Endothelial cell of umbilical vein (primary cell): ENCODE data around the gene TFAP2E. TPM values are rescaled to one million over a fixed set of nuclear protein-coding genes. Genes with fewer than 3 reads are reported as not detected.

Experiments used
- BruUV-seq: library from RNA; stranded (reverse); fragments of 400-500 nt; replicated peaks from 2 replicates; lab custom pipeline; 2021; lab: Mats Ljungman, UMichigan
- CTCF ChIA-PET: fragments of 300-600, 350-600 bp; sonication (Branson Sonifier 250); formaldehyde crosslinking; loops from one replicate; lab custom pipeline; 2021; ENCODE audit warnings: antibody characterized with exemption, inconsistent platforms; lab: Charles Lee
- POLR2A ChIA-PET: fragments of 300-600, 350-600 bp; sonication (Branson Sonifier 250); formaldehyde crosslinking; loops from one replicate; lab custom pipeline; 2021; ENCODE audit warnings: antibody characterized with exemption, inconsistent platforms; lab: Charles Lee
- DNase-seq: peaks from one replicate; pipeline ENCODE4 v3.0.0-alpha.2; 2011; ENCODE audit warnings: low read depth, low spot score
- FAIRE-seq: peaks from 2 replicates; lab custom pipeline; 2011; peaks lifted over from hg19 to GRCh38; lab: Jason Lieb, UNC
- H2AFZ ChIP-seq: 2 replicates; pipeline ENCODE4 v1.6.0; 2012; ENCODE audit warnings: low read depth, low read length, control low read depth, inconsistent platforms
- H3K27ac ChIP-seq: 2 replicates; pipeline ENCODE4 v1.5.1; 2011; ENCODE audit warnings: low read depth, mild to moderate bottlenecking, control low read depth, low read length, moderate library complexity; ENCODE audit not compliant: insufficient read depth
- H3K27me3 ChIP-seq, 2 experiments: 2 replicates each; pipeline versions ENCODE4 v1.6.0 to v1.6.1; 2011; ENCODE audit warnings: low read length in 2 of 2, mixed read lengths in 1 of 2; ENCODE audit not compliant: control insufficient read depth in 2 of 2, insufficient read depth in 2 of 2
- H3K36me3 ChIP-seq, 2 experiments: 2 replicates in 1 of 2; 3 replicates in 1 of 2; pipeline ENCODE4 v1.5.1; 2011; ENCODE audit warnings: low read length in 2 of 2, mild to moderate bottlenecking in 1 of 2, moderate library complexity in 1 of 2; ENCODE audit not compliant: control insufficient read depth in 2 of 2, insufficient read depth in 2 of 2; ENCODE audit errors: extremely low read depth in 1 of 2
- H3K4me1 ChIP-seq: 3 replicates; pipeline ENCODE4 v1.5.1; 2011; ENCODE audit warnings: mild to moderate bottlenecking, low read length; ENCODE audit not compliant: control insufficient read depth, insufficient read depth; ENCODE audit errors: extremely low read depth
- H3K4me2 ChIP-seq: 2 replicates; pipeline ENCODE4 v1.6.1; 2011; ENCODE audit warnings: low read length, control low read depth, mixed read lengths; ENCODE audit not compliant: insufficient read depth
- H3K4me3 ChIP-seq, 3 experiments: fragments of 200-600 bp in 1 of 3; sonication (generic), shearing (Covaris generic) in 1 of 3; replicated peaks in 1 of 3; 2 replicates each; pipeline ENCODE4 v1.5.1; 2011 to 2016; ENCODE audit warnings: control low read depth in 3 of 3, low read length in 3 of 3, mild to moderate bottlenecking in 2 of 3, inconsistent platforms in 1 of 3, low read depth in 1 of 3, moderate library complexity in 1 of 3; ENCODE audit not compliant: insufficient read depth in 1 of 3
- H3K79me2 ChIP-seq: 2 replicates; pipeline ENCODE4 v1.6.0; 2012; ENCODE audit warnings: low read length, inconsistent platforms; ENCODE audit not compliant: control insufficient read depth, insufficient read depth
- H3K9ac ChIP-seq: replicated peaks from 2 replicates; pipeline ENCODE3; 2011; ENCODE audit warnings: low read length, control low read depth; ENCODE audit not compliant: insufficient read depth; ENCODE audit errors: extremely low read depth
- H3K9me1 ChIP-seq: replicated peaks from 3 replicates; pipeline ENCODE4 v1.6.0; 2011; ENCODE audit warnings: mild to moderate bottlenecking, low read length; ENCODE audit not compliant: control insufficient read depth, insufficient read depth; ENCODE audit errors: extremely low read depth
- H3K9me3 ChIP-seq: replicated peaks from 2 replicates; pipeline ENCODE4 v1.5.1; 2012; ENCODE audit warnings: low read length, inconsistent platforms; ENCODE audit not compliant: control insufficient read depth, insufficient read depth
- H4K20me1 ChIP-seq: replicated peaks from 2 replicates; pipeline ENCODE3; 2011; ENCODE audit warnings: mild to moderate bottlenecking, low read length; ENCODE audit not compliant: control insufficient read depth, insufficient read depth; ENCODE audit errors: extremely low read depth
- EZH2 ChIP-seq: IDR thresholded peaks from 2 replicates; pipeline ENCODE4 v1.6.1; 2012; ENCODE audit warnings: borderline replicate concordance, low read depth, mild to moderate bottlenecking, moderate library complexity, low read length, inconsistent platforms; ENCODE audit not compliant: severe bottlenecking
- FOS ChIP-seq: IDR thresholded peaks from 2 replicates; pipeline ENCODE4 v1.6.1; 2011; ENCODE audit warnings: mild to moderate bottlenecking, low read length, moderate library complexity, borderline replicate concordance; ENCODE audit not compliant: insufficient read depth
- GATA2 ChIP-seq: IDR thresholded peaks from 2 replicates; pipeline ENCODE4 v1.7.0; 2011; ENCODE audit warnings: low read depth, mild to moderate bottlenecking, moderate library complexity, mixed read lengths, low read length; ENCODE audit not compliant: insufficient read length, insufficient read depth
- JUN ChIP-seq: IDR thresholded peaks from 2 replicates; pipeline ENCODE4 v1.6.1; 2011; ENCODE audit warnings: borderline replicate concordance, low read depth; ENCODE audit not compliant: insufficient read length, insufficient read depth
- MYC ChIP-seq: IDR thresholded peaks from one replicate; pipeline ENCODE4 v1.6.1; 2011; ENCODE audit warnings: mild to moderate bottlenecking, low read depth, low read length
- POLR2A ChIP-seq: IDR thresholded peaks from 2 replicates; pipeline ENCODE4 v1.6.1; 2012; ENCODE audit warnings: low read depth, mild to moderate bottlenecking, control low read depth, low read length
- POLR2AphosphoS5 ChIP-seq: IDR thresholded peaks from 2 replicates; pipeline ENCODE4 v1.6.1; 2012; ENCODE audit warnings: low read depth, mild to moderate bottlenecking, control low read depth, low read length, moderate library complexity; ENCODE audit not compliant: insufficient read depth
- dilution Hi-C: fragments of 300-500 bp; cut with MboI; formaldehyde crosslinking; loops from one replicate; pipeline ENCODE4 v1.15.0; 2019; ENCODE audit warnings: low sequenced_read_pairs; ENCODE audit not compliant: extremely low pct_ligation_motif_present
- intact Hi-C: fragments of 100-400 bp; cut with micrococcal nuclease; formaldehyde crosslinking; loops from one replicate; pipeline ENCODE4 v1.10.0; 2022
- polyA plus RNA-seq, 4 experiments: library from polyadenylated mRNA; depleted of rRNA in 3 of 4; stranded (reverse) in 3 of 4; unstranded in 1 of 4; fragments of >200 nt; gene quantifications; 2 replicates each; pipeline versions ENCODE4 v1.2.1 to v1.2.3, GENCODE V29; 2011 to 2012; ENCODE audit warnings: missing spikeins in 1 of 4
- total RNA-seq: library from RNA; stranded (reverse); gene quantifications from 2 replicates; pipeline ENCODE4 v1.2.3, GENCODE V29; 2021
- TF ChIP-seq, protein P1 (sequence below): IDR thresholded peaks from 2 replicates; pipeline ENCODE4 v1.6.1; 2011; ENCODE audit not compliant: insufficient read depth, insufficient read length
- TF ChIP-seq, protein P2 (sequence below), 2 donors: IDR thresholded peaks; 1 replicate in 1 of 2; 2 replicates in 1 of 2; pipeline ENCODE4 v1.5.1; 2011; ENCODE audit warnings: low read length in 2 of 2, mild to moderate bottlenecking in 2 of 2, moderate library complexity in 2 of 2, control low read depth in 1 of 2, inconsistent platforms in 1 of 2, low read depth in 1 of 2; ENCODE audit not compliant: insufficient read depth in 1 of 2; ENCODE audit errors: extremely low read depth in 1 of 2

Gene TFAP2E
- total and polyA plus RNA-seq, 2 donors (not counting 3 experiments of a cell fraction or from before 2014, with no cell fraction given), result 0.06 TPM; not detected in 1

DNA sequence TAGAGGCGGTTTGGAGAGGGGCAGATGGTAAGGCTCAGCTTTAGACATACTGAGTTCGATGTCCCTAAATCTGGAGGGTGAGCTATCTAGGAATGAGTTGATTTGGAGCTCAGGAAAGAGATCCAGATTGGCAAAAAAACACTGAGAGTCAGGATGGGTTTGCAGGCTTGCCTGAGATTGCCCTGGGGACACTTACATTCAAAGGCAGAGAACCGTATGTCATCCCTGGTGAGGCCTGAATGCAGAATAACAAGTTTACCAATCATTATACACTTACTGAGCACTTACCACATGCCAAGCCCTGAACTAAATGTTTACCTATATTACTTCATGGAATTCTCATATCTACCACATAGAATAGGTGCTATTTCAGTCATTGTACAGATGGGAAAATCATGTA is 27.5 kb downstream of the TFAP2E start:
- H3K9me1 ChIP-seq, result no peaks in the 10 kb centered on the region
- H3K79me2 ChIP-seq, result no peaks in the 10 kb centered on the region
- H3K4me3 ChIP-seq, result no peak overlapping the region
- no TSS peak for BruUV-seq
- no peak overlapping the region for H3K4me2 ChIP-seq
- ChIA-PET CTCF (interaction anchor here (0.8 to 2.9 kb wide), 5 partner anchors 8 to 169 kb away, joined by 3 to 13 read pairs (median 3); partner anchors contain the start of gene CLSPN), POLR2A (no interaction called here)
- no peak overlapping the region for H3K27ac ChIP-seq
- H3K9me3 ChIP-seq, result no peaks in the 10 kb centered on the region
- no peaks in the 10 kb centered on the region for H3K27me3 ChIP-seq
- no peak overlapping the region for H2AFZ ChIP-seq
- H3K4me1 ChIP-seq, result no peaks in the 10 kb centered on the region
- TF ChIP-seq POLR2A, result no peak
- TF ChIP-seq, protein P1, sequence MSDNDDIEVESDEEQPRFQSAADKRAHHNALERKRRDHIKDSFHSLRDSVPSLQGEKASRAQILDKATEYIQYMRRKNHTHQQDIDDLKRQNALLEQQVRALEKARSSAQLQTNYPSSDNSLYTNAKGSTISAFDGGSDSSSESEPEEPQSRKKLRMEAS, result no peak
- no peak for TF ChIP-seq FOS
- TF ChIP-seq, protein P2, sequence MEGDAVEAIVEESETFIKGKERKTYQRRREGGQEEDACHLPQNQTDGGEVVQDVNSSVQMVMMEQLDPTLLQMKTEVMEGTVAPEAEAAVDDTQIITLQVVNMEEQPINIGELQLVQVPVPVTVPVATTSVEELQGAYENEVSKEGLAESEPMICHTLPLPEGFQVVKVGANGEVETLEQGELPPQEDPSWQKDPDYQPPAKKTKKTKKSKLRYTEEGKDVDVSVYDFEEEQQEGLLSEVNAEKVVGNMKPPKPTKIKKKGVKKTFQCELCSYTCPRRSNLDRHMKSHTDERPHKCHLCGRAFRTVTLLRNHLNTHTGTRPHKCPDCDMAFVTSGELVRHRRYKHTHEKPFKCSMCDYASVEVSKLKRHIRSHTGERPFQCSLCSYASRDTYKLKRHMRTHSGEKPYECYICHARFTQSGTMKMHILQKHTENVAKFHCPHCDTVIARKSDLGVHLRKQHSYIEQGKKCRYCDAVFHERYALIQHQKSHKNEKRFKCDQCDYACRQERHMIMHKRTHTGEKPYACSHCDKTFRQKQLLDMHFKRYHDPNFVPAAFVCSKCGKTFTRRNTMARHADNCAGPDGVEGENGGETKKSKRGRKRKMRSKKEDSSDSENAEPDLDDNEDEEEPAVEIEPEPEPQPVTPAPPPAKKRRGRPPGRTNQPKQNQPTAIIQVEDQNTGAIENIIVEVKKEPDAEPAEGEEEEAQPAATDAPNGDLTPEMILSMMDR (IDR thresholded peaks at IDR 0.05; ENCODE audit: extremely low read depth in 1 of 2, insufficient read depth in 1 of 2, low read depth in 1 of 2, low read length in 2 of 2), result no peak
- TF ChIP-seq JUN, result no peak
- no peak for TF ChIP-seq POLR2AphosphoS5
- no peak for TF ChIP-seq MYC
- TF ChIP-seq EZH2, result no peak
- no peak for TF ChIP-seq GATA2
- intact Hi-C loops, result no loop called here
- peaks cover 18% of the 10 kb centered on the region in 2 experiments for H3K36me3 ChIP-seq
- DNase-seq (no peak), FAIRE-seq (no peak)
- no peak overlapping the region for H3K9ac ChIP-seq
- no peaks in the 10 kb centered on the region for H4K20me1 ChIP-seq
- dilution Hi-C loops, result no loop called here
